Raji (cell line): ENCODE data around the gene LDLRAP1.

ENCODE experiments used
- POLR2A ChIP-seq: IDR thresholded peaks from 2 replicates; pipeline ENCODE4 v1.6.1; 2011; ENCODE audit warnings: low read depth, low read length, control low read depth; ENCODE audit not compliant: insufficient read depth

Gene LDLRAP1

DNA sequence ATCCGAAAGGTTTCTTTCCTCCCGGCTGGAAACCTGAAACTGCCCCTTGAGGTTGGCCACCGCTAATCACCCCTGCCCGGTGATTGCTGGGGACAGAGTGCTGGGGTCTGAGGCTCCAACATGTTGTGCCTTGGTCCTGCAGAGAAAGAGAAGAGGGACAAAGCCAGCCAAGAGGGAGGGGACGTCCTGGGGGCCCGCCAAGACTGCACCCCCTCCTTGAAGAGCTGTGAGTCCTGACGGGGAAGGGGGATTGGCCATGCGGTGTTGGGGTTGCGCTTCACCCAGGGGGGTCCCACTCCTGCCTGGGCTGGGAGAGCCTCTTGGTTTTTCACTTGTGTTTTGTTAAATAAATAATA, 19.5 kb downstream of the LDLRAP1 start:
- no peak for TF ChIP-seq POLR2A

DNA sequence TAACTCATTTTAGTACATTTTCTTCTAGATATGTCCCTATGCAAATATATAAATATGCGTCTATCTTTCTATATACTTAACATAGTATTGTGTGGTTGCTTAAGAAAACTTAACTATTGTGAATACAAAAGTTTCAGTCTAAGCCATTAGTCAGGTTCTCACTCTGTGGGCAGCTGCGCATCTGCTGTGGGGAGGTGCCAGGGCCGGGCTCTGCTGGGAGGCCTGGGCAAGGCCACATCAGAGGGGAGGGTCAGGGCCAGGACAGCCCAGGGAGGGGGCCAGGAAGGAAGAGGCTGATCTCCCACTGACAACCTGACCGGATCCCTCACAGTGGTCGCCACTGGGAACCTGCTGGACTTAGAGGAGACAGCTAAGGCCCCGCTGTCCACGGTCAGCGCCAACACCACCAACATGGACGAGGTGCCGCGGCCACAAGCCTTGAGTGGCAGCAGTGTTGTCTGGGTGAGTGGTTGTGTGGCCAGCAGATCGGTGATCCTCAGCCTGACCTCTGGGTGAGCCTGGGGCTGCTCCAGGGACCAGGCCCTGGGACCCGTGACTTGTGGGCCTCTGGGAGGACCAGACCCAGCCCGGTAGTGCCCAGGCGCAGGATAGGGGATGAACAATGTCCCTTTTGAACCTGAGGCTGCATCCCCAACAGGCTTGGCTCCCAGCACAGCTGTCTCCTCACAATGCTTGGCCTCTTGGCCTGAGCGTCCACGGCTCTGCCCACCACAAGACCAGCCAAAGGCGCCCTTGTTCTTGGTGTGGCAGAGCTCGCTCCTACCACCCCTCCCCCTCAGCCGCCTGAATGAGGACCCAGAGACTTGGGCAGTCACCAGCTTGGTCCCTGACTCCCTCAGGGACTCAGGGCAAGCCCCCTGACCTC, 20.2 kb downstream of the LDLRAP1 start:
- no peak for TF ChIP-seq POLR2A

DNA sequence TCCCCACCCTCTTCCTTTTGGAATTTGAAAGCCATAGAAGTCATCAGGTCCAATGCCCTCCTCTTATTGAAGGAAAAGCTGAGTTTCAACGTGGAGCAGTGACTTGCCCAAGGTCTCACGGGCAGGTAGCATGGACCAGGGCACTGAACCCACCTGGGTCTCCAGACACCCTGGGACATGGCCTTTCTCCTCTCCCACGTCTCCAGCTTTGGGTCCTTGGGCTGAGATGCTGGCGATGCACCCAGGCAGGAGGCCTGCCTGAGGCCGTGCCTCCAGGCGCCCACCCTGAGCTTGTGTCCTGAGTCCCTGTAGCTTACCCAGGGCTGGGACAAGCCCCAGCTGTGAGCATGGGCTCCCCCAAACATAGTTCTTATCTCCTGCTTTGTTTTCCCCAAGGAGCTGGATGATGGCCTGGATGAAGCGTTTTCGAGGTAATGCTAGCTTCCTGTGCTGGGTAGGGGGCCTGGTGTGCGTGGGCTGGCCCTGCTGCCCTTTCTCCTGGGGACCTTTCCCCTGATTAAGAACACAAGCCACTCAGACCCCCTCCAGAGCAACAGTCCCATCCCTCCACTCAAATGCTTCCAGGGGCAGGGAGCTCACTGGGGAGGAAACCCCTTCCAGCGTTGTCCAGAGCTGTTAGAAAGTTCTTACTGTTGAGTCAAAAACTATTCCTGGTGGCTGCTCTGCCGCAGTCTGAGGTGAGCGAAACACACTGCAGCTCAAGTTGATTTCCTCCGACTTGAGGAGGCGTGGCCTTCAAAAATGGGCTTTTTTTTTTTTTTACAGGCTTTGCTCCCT, 21.6 kb downstream of the LDLRAP1 start:
- TF ChIP-seq POLR2A: no peak

DNA sequence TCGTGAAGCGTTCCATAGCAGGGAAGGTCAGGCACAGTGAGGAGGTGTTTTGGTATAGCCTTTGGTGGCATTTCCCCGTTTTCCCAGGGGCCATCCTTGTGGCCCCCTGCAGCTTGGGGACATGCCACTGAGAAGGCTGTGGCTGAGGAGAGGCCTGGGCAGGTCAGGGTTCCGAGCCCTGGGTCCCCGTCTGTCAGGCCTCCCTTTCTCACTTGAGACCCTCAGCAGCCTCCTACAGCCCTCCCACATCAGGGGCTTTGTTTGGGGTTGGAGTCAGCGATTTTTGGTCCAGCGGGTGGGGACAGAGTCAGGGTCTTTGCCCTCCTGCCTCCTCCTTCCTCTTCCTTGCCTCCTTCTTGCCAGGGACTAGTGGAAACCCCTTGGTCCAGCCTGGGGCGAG, 22.2 kb downstream of the LDLRAP1 start:
- TF ChIP-seq POLR2A: no peak

DNA sequence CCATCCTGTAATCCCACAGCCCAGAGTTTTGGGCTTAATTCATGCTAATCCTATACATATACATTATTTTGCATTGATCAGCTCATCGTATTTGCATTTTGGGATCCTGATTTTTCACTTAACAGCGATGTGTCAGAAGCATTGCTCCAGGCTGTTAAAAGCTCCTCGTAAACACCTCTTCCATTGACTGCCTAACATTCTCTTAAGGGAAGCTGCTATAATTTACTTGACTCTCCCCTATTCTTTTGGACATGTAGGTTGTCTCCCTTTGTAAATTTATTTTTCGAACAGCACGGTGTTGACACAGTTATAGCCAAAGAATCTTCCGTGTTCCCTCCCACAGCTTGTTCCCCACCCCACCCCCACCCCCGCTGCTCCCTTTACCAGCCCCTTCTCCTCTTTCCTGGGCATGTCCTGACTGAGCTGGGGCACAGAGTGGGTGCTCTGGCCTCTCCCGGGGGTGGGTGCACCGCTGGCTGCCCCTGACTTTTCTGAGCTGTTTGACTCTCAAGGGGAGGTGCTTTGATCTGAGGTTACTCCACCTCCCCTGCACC, 22.8 kb downstream of the LDLRAP1 start:
- no peak for TF ChIP-seq POLR2A

DNA sequence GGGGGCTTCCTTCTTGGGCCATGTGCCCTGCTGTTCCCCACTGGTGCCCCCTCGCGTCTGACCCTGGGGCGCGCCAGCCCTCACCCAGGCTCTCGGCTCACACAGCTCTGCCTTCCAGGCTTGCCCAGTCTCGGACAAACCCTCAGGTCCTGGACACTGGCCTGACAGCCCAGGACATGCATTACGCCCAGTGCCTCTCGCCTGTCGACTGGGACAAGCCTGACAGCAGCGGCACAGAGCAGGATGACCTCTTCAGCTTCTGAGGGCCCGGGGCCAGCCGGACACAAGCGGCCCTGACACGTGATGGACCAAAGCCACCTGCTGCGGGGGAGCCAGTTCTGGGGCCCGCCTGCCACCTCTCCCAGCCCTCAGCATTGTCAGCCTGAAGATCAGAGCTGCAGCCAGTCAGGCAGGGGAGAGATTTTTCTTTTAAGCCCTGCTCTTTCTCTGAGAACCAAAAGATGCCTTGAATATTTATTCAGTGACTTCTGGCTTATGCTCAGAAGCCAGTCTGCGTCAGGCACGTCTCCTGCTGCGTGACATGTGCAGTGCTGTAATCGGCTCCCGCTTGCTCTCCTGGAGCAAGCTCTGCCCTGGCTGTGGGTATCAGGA, 23.4 kb downstream of the LDLRAP1 start:
- no peak for TF ChIP-seq POLR2A

DNA sequence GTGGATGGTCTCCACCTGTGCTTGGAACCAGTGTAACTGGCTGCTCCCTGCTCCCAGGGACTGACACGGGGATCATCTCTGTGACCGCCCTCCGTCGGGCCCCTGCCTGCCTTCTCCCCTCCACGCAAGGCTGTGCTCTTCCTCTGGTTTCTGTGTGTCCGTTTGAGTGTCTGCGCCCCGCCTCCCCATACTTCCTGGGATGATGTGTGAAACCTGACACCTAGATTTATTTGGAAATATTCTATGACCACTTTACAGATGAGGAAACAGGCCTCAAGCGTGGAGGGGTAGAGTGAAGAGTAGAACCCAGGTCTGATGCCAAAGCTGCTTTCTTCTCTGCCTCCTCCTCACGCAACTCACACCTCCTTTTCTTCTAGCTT, 24.3 kb downstream of the LDLRAP1 start:
- no peak for TF ChIP-seq POLR2A

DNA sequence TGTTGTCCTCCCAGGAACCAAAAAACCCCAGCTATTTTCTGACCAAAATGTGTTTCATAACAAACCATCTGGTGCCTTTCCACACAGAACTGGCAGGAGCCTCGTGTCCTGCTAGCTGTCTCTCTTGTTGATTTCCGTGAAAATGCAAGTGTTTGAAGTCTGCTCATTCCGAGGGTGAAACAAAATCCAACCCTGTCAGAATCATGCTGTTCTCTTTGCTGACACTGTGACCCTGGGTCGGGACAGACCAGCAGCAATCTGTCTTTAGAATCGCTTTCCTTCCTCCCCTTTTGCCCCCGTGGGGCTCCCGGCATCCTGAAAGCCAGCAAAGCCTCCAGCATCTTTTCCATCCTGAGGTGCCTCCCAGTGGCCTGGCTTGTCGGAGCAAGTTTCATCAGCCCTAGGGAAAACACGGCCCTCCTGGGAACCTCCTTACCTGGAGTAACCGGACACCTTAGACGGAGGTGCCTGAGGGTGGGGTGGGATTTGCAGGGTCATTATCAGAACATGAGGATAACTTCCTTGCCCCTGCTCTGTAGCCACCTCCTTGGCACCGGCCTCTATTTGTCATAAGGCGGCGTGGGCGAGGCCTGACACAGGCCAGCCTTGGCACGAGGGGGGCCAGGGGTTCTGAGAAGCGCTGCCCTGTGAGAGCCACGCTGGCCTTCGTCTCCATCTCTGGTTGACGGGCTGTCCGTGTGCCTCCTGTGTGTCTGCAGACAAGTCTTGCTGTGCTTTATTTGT, 24.9 kb downstream of the LDLRAP1 start:
- no peak for TF ChIP-seq POLR2A

DNA sequence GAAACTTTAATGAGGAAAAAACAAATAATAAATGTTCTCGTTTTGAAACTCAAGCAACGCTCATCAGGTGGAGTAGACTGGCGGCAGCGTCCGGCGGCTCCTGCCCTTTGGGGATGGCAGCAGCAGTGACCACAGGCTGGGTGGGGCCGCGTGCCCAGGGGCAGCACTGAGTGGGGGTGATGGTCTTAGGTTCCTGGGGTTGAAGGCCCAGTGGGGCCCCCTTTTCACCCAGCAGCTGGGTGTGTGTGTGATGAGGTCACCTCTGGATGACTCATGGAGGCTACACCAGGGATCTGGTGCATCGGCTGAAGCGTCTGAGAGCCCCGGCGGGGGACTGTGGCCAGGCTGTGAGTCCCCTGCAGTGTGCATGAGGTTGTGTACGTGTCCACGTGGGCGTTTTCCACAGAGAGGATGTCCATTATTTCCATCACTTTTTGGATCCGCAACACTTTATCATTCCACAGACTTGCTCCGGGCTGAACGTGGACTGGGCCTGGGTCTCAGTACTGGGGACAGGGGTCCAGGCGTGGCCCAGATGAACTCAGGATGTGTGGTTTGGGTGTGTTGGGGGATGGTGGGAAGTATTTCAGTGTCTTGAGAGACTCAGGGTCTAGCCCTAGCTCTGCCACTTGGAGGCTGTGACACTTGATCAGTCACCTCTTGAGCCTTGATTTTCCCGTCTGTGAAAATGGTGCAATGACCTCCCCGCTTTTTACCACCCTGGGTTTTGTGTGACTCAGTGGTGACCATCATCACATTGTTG, 25.6 kb downstream of the LDLRAP1 start:
- no peak for TF ChIP-seq POLR2A

DNA sequence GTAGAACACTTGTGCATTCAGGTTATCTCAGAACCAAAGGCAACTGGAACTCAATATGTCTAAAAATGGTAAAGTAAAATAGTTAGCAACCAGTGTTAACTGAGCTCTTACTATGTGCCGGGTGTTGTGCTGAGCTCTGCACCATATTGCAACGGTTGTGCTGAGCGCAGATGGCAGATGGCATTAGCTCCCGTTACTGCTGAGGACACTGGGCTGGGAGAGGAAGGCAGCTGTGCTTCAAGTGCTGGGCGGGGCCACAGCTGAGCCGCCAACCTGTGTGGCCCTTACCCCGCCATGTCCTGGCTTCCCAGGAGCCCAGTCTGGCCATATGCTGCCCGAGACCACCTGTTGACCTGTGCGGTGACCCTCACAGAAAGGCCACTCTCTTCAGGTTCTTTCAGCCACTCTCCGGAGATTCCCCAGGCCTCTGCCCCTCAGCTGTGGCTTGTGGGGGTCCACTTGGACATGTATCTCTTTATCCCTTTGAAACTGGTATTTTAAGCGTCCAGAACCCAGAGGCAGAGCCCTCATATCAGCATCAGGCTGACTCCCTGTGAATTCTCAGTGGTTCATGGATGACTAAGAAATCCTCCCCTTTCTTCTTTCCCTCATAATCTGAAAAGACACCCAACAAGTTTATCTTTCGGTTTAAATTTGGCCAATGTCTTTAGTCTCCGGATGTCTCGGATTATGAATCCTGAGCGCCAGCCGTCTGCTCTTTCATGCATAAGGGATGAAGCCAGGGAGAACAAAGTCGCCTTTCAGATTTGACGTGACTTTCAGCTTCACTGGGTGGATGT, 26.4 kb downstream of the LDLRAP1 start:
- TF ChIP-seq POLR2A: no peak

DNA sequence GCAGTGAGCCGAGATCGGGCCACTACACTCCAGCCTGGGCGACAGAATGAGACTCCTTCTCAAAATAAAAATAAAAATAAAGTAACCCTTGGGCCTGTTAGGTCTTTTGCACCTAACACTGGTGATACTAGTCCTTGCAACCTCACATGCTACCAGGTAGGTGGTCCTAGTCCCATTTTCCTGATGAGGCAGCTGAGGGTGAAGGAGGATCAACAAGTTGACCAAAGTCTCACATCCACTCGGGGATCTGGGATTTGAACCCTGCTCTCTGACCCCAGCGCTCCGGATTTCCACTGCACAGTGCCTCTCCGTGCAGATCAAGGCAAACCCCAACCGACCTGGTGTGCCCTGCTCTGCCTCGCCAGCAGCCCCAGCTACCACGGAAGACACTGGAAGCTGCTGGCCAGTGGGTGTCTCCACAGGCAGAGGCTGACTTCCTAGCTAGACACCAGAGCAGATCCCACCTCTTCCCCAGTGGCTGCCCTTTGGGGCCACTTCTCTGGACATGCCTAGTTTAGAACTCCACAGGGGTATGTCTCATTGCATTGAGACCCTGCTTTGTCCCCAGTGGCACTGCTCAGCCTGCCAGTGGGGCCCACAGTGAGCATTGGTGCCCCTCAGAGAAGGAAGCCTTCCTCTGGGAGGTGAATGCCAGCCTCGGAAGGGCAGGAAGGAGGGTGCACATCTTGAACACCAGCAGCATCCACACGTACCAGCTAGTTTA, 27.6 kb downstream of the LDLRAP1 start:
- no peak for TF ChIP-seq POLR2A

DNA sequence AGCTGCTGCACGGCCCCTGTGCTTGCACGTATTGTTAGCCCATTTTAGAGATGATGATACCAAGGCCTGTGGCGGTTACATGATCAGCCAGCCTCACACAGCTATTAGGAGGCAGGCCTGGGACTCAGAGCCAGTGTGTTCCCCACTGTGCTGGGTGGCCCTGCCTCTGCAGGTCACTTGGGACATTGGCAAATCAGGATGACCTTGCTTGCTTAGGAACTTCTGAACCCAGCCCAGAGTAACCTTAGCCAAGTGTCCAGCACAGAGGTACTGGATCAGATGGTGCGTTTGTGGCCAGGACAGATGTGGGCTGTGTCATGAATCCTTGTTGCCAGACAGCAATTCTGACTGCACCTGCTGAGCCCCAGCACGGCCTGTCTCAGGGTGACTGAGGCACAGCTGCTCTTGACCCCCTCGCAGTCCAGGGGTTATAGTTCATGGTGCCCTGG, 28.1 kb downstream of the LDLRAP1 start:
- TF ChIP-seq POLR2A: no peak

DNA sequence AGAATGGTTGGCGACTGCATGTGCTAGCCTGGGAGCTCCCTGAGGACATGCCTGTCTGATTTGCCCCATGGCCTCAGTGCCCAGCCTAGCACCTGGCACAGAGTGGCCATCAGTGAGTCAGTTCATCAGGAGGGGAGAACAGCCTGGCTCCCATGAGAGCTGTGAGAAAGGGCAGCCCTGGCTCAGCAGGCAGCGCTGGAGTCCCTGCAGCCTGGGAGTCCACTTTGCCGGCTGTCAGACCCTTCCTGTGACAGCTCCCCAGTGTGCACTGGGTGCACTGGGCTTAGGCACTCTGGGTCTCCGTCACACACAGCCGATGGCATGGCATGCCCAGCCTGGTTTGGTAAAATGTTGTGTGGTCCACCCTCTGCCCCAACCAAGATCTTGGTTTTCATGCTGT, 28.7 kb downstream of the LDLRAP1 start:
- no peak for TF ChIP-seq POLR2A
